Astrocyte of the hippocampus (primary cell): ENCODE results near the gene NOC2L.

Experiments
- DNase-seq: peaks from one replicate; pipeline ENCODE4 v3.0.0; 2011; ENCODE audit warnings: low read depth, low spot score

Gene NOC2L

DNA sequence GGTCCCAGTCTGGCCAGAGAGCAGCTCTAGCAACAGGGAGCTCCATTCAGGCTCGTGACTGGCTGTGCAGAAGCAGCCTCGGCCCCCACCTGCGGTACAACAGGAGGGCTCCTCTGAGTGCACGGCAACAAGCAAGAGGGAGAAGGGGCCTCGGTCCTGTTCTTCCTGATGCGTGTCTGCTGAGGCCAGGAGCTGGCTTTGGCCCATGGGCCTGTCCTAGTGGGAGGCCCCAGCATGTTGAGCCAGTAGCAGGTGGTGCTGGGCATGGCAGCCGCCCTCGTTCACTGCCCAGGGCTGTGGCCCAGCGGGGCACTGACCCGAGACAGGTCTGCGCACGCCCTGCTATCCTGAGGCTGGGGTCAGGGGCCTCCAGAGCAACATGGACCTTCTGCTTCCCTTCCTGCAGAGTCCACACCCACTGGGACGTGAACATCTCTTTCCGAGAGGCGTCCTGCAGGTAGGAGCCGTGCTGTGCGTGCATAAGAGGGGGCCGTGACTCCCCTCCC is 28.4 kb downstream of the NOC2L start:
- DNase-seq: no peak

DNA sequence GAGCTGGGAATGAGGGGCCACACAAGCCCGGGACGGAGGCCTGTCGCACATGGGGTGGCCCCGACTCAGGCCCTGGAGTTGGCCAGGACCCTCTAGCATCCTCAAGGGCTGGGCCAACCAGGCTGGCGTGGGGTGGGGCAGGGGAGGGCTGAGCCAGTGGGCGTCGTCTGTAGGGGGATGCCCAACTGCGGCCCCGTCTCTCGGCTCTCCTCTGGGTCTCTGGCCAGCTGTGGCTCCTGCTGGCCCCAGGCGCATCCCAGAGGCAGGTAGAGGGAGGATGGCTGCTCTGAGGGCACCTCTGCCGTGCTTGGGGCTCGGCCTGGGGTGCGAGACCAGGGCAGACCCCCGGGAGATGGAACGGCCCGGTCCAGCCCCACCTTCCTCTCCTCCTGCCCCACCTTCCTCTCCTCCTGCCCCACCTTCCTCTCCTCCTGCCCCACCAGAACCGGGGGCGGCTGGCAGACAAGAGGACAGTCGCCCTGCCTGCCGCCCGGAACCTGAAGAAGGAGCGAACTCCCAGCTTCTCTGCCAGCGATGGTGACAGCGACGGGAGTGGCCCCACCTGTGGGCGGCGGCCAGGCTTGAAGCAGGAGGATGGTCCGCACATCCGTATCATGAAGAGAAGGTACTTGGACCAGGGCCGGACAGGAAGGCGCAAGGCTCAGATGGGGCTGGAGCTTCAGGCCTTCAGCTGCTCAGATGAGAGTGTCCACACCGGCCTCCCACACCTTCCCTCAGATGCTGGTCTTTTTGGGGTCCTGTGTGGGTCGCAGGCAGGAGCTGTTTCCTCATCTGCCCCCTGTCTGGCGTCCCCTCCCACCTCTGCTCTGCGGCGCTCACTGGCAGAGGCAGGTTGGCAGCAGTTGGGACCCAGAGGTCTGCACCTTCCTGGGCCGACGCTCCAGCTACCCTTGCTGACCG is 29.1 kb downstream of the NOC2L start:
- no peak for DNase-seq

DNA sequence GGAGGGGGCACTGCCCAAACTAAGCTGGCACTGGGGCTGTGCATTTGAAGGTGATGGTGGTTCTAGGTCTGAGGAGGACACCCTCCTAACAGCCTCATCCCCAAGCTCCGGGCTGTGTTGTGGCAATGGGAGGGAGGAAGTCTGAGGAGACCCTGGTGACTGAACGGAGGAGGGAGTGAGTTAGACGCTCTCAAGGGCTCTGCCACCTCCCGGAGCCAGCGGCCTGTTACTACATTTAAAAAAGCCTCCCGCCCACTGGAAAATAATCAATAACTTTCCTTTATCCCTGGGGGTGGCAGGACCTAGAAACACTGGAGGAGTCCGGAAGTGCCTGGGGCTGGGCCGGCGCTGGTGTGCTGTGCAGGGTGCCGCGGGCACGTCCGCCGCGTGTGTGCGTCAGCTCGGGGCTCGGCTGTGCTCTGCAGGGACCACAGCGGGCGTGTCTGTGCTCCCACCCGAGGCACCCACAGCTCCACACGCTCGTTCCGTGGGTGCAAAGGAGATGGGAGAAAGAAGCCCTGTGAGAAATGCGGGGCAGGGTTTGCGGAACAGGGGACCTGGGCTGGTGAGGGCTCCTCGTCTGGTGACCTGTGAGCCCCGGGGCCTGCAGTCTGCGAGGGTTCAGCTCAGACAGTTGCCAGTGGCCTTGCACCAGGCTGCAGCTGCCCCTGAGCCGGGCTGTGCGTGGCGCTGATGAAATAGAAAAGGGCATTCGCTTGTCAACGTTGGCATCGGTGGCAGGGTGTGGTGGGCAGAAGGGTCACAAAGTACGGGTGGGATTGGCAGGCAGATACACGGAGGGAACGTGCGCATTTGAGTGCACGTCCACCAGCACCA is 30.0 kb downstream of the NOC2L start:
- no peak for DNase-seq

DNA sequence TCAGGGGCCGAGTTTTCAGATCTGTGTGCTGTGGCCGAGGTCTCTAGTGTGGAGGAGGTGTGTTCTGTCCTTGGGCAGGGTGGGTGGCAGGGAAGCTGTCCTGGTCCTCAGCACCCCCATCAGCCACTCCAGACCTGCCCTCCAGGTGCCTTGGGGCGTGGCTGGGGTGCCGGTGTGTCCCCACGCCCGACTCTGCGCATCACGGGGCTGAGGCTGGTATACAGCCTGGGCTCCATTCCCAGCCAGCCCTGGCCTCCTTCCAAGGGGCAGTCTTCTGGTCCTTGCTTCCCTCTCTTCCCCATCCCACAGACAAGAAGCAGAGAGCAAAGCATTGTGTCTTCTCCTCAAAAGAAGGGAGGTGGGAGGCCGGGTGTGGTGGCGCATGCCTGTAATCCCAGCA is 31.3 kb downstream of the NOC2L start:
- no peak for DNase-seq

DNA sequence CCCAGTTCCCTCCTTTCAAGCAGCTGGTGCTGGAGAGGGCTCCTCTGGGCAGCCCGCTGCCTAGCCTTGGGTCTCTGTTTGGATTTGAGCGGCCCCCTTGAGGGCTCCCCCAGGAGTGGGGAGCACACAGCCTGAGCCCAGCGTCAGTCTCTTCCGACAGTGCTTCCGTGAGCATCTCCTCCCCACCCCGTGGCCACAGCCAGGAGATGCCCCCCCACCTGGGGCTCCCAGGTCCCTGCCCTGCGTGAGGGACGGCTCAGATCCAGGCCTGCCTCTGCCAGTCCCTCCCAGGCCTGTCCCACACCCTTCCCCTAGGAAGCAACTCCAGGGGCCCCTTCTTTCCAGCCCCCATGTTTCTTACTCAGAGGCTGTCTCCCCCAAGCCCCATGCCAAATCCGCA is 31.8 kb downstream of the NOC2L start:
- DNase-seq: no peak

DNA sequence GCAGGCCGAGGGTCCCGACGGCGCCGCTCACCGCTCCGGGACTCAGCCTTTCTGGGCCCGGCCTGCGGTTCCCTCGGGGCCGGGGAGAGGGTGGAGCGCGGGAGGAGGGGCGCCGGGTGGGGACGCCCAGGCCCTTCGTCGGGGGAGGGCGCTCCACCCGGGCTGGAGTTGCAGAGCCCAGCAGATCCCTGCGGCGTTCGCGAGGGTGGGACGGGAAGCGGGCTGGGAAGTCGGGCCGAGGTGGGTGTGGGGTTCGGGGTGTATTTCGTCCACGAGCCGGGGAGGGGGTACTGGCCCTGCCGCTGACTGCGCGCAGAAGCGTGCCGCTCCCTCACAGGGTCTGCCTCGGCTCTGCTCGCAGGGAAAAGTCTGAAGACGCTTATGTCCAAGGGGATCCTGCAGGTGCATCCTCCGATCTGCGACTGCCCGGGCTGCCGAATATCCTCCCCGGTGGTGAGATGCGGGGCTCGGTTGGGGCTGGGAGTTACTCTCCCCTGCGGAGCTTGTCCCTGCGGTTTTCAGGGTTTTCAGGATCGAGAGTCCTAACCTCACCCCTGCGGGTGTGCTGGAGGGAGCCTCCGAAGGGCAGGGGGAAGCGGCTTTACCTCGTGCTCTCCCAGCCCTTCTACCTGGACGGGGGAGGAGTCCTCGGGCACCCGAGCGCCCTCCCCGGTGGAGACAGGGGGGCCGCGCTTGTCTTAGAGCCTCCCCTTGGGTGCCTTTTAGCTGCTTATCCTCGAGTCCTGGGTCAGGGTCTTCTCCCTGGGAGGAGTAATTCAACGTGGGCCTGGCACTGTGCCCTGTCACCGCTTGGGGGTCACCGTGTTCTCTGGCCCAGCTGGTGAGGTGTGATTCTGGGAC is 33.3 kb downstream of the NOC2L start:
- peak; percentile 68 for DNase-seq

DNA sequence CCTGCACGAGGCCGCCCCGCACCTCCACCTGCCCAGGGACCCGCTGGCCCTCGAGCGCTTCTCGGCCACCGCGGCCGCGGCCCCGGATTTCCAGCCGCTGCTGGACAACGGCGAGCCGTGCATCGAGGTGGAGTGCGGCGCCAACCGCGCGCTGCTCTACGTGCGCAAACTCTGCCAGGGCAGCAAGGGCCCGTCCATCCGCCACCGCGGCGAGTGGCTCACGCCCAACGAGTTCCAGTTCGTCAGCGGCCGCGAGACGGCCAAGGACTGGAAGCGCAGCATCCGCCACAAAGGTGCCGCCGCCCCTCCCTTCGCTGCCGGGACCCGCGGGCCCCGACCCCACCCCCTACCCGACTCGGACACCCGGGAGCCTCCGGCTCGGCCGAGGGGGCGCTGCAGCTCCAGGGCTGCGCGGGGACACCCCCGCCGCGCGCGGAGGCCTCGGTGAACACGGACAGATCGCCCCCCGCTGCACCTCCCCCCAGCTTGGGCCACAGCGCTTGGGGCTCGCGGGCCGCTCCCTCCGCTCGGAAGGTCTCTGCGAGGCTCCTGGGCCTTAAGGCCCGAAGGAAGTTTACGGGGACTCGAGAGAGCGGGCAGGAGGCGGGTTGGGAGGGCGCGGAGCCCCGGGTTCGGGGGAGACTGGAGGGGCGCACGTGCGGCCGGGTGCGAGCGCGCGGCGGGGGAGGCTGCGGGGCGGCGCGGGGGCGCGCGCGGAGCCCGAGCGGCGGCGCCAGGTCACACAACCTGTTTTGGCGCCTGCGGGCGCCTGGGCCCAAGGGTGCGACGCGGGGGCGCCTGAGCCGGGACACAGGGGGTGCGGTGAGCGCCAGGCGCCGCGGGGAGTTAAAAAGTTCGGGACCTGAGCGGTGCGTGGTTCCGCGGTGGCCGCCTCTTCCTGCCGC is 34.1 kb downstream of the NOC2L start:
- DNase-seq: peak; percentile 74

DNA sequence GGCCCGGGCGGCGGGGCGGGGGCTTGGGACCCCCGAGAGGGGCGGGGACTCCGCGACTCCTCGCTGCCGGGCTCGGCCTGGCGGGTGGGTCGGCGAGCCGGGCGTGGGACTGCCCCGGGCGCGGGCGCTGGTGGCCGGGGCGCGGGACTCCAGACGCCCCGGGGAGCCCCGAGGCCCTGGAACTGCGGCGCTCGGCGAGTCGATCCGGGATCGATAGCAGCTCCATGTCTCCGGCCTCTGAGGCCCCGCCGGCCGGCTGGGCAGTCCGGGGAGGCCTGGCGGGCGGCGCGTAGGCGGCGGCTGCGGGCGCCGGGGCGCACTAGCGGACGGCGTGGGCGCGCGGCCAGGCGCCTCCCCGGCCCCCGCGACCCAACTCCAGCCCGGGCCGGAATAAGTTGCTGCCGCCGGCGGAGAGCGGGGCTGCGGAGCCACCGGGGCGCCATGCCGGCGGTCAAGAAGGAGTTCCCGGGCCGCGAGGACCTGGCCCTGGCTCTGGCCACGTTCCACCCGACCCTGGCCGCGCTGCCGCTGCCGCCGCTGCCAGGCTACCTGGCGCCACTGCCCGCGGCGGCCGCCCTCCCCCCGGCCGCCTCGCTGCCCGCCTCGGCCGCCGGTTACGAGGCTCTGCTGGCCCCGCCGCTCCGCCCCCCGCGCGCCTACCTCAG is 34.9 kb downstream of the NOC2L start:
- no peak for DNase-seq

DNA sequence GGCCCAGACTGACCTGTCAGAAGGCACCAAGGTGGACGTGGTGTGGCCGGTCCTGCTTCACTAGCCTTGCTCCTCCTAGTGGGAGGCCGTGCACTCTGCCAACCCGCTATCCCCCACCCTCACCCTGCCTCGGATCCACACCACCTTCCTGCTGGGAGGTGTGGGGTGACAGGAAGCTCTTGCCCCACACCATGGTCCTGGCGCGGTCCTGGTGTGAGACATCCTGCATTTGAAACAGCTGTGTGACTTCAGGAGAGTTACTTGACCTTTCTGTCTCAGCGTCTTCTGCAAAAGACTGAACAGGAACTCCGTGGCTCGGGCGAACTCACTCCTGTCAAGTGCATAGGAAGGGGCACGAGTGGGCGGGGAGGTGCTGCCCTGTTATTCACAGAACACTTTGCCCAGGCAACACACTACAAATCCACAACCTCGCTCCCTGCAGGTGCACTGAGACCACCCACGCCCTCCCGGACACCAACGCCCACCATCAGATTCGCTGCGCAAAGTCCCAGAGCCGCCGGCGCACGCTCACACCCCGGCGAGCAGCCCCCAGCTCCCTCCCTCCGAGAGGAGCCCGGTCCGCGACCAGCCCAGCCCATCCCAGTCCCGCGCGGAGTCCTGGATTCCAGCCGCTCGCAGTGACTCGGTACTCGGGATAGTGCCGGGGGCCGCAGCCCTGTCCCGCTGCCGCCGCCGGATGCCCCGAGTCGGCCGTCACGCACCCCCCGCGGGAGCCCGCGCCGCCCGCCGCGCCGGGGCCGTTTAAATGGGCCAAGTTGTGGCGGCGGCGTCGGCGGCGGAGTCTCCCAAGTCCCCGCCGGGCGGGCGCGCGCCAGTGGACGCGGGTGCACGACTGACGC is 35.7 kb downstream of the NOC2L start, which contains the start of gene SAMD11:
TSS of gene SAMD11 (plus strand) at position 793 of the 860 bp plus-strand sequence. CDS start 509 bp downstream, outside the sequence.
- DNase-seq: peak; percentile 96

DNA sequence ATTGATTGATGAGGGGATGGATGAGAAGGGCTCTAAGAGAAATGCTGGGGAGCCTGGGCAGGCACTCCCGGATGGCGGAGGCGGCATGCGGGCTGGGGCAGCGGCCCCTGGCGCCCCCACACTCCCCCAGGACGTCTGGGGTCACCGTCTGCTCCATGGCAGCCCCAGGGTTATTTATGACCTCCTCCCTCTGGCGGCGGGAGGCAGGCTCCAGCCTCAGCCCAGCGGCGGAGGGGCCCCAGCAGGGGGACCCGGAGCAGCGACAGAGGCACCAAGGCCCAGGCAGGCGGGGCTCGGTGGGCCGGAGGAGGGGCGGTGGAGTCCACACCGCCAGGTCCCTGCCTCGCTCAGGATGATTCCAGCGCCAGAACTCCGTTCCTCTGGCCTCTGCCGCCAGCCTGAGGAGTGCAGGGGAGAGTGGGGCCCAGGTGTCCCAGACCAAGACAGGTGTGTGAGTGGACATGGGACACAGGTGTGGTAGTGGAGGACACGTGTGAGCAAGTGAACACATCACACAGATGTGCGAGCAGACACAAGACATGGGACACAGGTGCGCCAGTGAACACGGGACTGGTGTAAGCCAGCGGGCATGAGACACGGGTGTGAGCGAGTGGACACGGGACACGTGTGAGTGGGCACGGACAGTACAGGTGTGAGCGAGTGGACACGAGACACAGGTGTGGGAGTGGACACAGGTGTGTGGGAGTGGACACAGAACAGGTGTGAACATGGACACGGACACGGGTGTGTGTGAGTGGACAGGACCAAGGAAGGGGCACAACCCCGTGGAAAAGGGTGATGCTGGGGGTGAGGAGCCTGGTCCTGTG is 37.8 kb downstream of the NOC2L start:
- DNase-seq: peak; percentile 90

DNA sequence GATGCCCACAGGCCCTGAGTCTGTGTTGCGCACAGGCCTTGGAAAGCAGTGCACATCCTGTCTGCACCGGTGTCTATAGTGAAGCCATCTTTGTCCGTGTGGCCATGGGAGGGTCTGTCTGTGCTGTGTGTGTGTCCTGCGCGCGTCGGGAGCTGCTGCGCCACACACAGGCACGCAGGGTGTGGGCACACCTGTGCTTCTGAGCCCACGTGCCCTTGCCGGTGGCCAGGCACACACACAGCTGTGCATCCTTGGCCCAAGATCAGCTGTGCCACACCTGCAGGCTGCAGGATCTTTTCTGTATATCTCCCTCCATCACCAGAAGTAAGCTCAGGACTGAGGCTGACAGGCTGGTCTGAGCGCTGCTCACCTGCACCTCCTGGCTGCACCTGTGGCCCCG is 38.5 kb downstream of the NOC2L start:
- no peak for DNase-seq

DNA sequence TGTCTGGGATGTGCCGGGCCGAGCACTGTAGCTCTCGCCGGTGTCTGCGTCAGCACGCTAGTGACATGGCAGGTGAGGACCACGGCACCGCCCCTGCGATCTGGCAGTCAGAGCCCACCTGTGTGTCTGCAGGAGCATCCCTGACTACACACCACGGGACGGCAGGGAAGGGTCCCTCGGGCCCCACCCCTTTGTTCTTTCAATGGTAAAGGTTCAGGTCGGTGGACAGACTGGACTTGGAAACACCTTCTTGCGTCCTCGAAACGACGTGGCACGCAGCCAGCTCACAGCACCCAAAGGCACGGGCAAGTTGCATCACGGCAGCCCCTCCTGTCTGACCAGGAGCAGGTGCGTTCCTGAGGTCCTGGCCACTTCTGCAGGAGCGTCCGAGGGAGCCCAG is 39.0 kb downstream of the NOC2L start:
- DNase-seq: no peak

DNA sequence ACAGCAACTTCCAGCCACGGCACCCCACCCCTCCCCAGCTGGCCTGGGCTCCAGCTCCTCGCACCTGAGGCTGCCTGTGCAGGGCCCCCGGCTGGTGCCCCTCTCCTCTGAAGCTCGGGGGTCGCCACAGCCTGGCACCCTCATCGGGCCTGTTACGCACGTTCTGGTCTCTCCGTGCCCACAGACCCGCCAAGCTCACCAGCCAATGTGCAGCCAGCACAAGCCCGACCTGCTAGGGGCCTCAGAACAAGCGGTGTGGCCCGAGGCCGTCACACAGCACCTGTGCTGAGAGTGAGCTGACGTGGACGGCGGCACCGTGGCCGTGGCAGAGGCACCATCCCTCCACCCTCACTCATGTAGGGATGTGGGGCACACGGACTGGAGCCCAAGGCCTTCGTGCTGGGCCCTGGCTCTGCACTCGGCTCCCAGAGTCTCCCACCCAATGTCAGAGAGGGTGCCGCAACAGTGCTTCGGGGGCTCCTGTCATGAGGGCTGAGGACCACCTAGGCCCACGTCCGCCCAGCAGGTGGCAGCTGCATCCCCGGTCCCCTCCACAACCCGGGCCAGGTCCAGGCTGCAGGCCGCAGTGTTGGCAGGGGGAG is 39.7 kb downstream of the NOC2L start:
- DNase-seq: no peak

DNA sequence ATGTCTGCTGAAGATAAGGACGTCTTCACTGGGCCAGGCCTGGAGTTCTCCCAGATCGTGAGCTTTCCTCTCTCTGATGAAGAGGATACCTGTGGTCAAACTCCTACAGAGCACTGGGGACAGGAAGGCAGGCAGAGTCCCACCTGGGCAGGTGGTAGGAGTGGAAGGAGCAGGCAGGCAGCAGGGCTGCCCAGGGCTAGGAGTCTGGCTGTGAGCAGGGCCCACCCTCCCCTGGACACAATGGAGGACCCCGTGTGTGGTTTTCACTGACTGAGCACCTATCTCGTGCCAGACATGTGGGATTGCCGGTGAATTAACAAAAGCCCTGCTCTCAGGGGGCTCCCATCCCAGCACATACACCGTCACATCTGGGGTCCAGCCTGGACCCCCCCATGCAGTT is 40.2 kb downstream of the NOC2L start:
- DNase-seq: no peak

DNA sequence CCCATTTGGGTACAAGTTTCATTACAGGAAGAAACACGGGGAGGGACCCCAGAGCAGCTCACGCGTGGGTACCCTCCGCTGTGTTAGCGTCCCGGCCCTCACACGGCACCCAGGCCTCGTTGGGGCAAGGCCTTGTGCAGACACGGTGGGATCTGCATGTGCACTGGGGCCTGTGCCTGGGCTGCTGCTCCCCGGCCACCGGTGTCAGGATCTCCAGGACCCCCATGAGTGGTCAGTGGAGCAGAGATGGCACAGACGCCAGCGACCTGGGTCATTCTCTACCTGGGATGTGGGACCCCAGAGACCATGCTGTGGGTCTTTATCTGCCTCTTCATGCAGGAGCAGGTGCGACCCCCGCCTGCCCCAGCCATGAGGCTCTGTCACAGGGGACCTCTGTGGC is 40.7 kb downstream of the NOC2L start:
- DNase-seq: no peak

DNA sequence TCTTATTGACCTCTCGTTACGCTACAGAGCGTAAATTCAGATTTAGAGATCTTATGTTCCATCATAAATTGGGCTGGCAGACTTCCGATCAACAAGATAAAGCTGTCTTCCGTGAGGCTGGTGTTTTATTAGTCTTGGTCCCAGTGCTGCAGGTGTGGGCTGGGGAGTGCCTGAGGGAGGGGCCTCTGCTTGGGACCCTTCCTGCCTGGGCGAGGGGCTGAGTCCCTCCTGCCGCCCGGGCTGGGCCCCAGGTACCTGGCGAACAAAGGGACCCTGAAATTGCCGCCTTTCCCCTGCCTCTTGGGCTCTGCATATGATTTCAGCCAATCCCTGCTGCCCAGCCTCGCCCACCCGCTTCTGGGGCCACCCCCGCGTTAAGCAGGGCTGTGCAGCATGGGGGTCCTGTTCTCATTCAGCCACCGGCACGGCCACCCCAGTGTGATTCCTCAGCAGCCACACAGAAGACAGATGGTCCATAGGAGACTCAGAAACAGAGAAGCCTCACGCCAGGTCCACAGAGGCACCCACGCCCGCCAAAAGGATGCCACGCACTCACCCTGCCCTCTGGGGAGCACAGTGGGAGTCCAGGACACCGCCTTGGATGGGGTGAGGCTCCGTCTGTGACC is 41.5 kb downstream of the NOC2L start:
- no peak for DNase-seq

DNA sequence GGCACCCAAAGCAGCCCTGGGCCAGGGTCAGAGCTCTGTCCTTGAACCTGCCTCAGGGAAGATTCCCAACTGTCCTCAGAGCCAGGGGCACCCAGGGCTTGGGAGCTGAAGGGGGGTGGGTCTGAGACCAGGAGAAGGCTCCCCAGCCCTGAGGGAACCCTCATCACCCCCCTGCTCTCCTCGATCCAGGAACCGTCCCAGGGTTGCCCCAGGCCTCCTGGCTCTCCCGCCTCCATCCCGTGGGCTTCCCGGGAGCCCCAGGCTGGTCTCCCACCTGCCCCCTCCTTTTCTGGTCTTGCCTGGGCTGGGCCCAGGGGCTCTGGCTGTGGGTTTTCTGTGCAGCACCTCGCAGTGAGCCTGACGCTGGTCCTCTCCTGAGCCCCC is 42.0 kb downstream of the NOC2L start:
- no peak for DNase-seq
